ENCODE results near the gene MEPCE. TPM values are rescaled to one million over a fixed set of nuclear protein-coding genes. Genes with fewer than 3 reads are reported as not detected.

The MEPCE gene
- total and polyA plus RNA-seq, 4 donors: 6.7 to 21.8 (median 16.5) TPM

- DNase-seq (ENCODE audit: low spot score): no peak
- H3K27ac ChIP-seq (ENCODE audit: low read depth in 1 of 2, low read length in 2 of 2): no peak overlapping the region
- WGBS: 99% methylated on average over 3 of the region's 3 CpGs
- H3K27me3 ChIP-seq (ENCODE audit: control insufficient read depth in 4 of 4, insufficient read depth in 4 of 4, low read length in 3 of 4): no peaks in the 10 kb centered on the region
- no peak for TF ChIP-seq HNF4G (IDR thresholded peaks at IDR 0.05)
- TF ChIP-seq JUND (IDR thresholded peaks at IDR 0.05): no peak
- no peak for TF ChIP-seq SP1 (IDR thresholded peaks at IDR 0.05)
- TF ChIP-seq NR2F2 (IDR thresholded peaks at IDR 0.05): no peak
- no peak for TF ChIP-seq ATF3 (IDR thresholded peaks at IDR 0.05)
- no peak for TF ChIP-seq YY1 (IDR thresholded peaks at IDR 0.05)
- TF ChIP-seq MAX (IDR thresholded peaks at IDR 0.05): no peak
- no peak for TF ChIP-seq FOXA1 (IDR thresholded peaks at IDR 0.05)
- no peak for TF ChIP-seq EGR1 (IDR thresholded peaks at IDR 0.05; ENCODE audit: low read depth in 2 of 2)
- no peak for TF ChIP-seq REST (IDR thresholded peaks at IDR 0.05)
- TF ChIP-seq GABPA (IDR thresholded peaks at IDR 0.05 in 1 of 2, conservative IDR thresholded peaks at IDR 0.05 in 1 of 2): no peak
- no peak for TF ChIP-seq ZBTB33 (IDR thresholded peaks at IDR 0.05)
- no peak for TF ChIP-seq FOXA2 (IDR thresholded peaks at IDR 0.05)
- TF ChIP-seq RXRA (IDR thresholded peaks at IDR 0.05): no peak
- no peak for TF ChIP-seq TAF1 (conservative IDR thresholded peaks at IDR 0.05)
- H3K36me3 ChIP-seq (ENCODE audit: control insufficient read depth in 4 of 4, insufficient read depth in 3 of 4, low read depth in 1 of 4, low read length in 3 of 4): peaks cover 0 to 7% (median 0%) of the 10 kb centered on the region in 4 donors
- no peaks in the 10 kb centered on the region for H3K9me3 ChIP-seq (ENCODE audit: control insufficient read depth in 4 of 4, low read length in 3 of 4)
- H3K4me3 ChIP-seq (ENCODE audit: low read depth in 1 of 3, low read length in 3 of 3): no peak overlapping the region
- H3K4me1 ChIP-seq (ENCODE audit: control insufficient read depth in 4 of 4, insufficient read depth in 4 of 4, low read length in 3 of 4): no peaks in the 10 kb centered on the region
- H3K9ac ChIP-seq (ENCODE audit: low read depth in 1 of 2, low read length in 2 of 2): no peak overlapping the region
Observed at GRCh38 chr7:100400041-100400440, 29.6 kb upstream of the MEPCE start.

GRCh38 chr7:100400656-100401055 is 29.0 kb upstream of the MEPCE start:
- peaks cover 0 to 7% (median 0%) of the 10 kb centered on the region in 4 donors for H3K36me3 ChIP-seq (ENCODE audit: control insufficient read depth in 4 of 4, insufficient read depth in 3 of 4, low read depth in 1 of 4, low read length in 3 of 4)
- 92% methylated on average over 11 of the region's 11 CpGs for WGBS
- DNase-seq (ENCODE audit: low spot score): no peak
- no peaks in the 10 kb centered on the region for H3K9me3 ChIP-seq (ENCODE audit: control insufficient read depth in 4 of 4, low read length in 3 of 4)
- H3K4me1 ChIP-seq (ENCODE audit: control insufficient read depth in 4 of 4, insufficient read depth in 4 of 4, low read length in 3 of 4): no peaks in the 10 kb centered on the region
- no peak overlapping the region for H3K4me3 ChIP-seq (ENCODE audit: low read depth in 1 of 3, low read length in 3 of 3)
- no peaks in the 10 kb centered on the region for H3K27me3 ChIP-seq (ENCODE audit: control insufficient read depth in 4 of 4, insufficient read depth in 4 of 4, low read length in 3 of 4)
- no peak for TF ChIP-seq FOXA2 (IDR thresholded peaks at IDR 0.05)
- no peak for TF ChIP-seq MAX (IDR thresholded peaks at IDR 0.05)
- no peak for TF ChIP-seq SP1 (IDR thresholded peaks at IDR 0.05)
- no peak for TF ChIP-seq TAF1 (conservative IDR thresholded peaks at IDR 0.05)
- no peak for TF ChIP-seq FOXA1 (IDR thresholded peaks at IDR 0.05)
- TF ChIP-seq JUND (IDR thresholded peaks at IDR 0.05): no peak
- TF ChIP-seq ZBTB33 (IDR thresholded peaks at IDR 0.05): no peak
- TF ChIP-seq GABPA (IDR thresholded peaks at IDR 0.05 in 1 of 2, conservative IDR thresholded peaks at IDR 0.05 in 1 of 2): no peak
- TF ChIP-seq HNF4A (conservative IDR thresholded peaks at IDR 0.05): no peak
- no peak for TF ChIP-seq ATF3 (IDR thresholded peaks at IDR 0.05)
- no peak for TF ChIP-seq RXRA (IDR thresholded peaks at IDR 0.05)
- TF ChIP-seq YY1 (IDR thresholded peaks at IDR 0.05): no peak
- no peak for TF ChIP-seq REST (IDR thresholded peaks at IDR 0.05)
- no peak for TF ChIP-seq RAD21 (IDR thresholded peaks at IDR 0.05)
- no peak for TF ChIP-seq EGR1 (IDR thresholded peaks at IDR 0.05; ENCODE audit: low read depth in 2 of 2)
- TF ChIP-seq NR2F2 (IDR thresholded peaks at IDR 0.05): no peak
- no peak overlapping the region for H3K9ac ChIP-seq (ENCODE audit: low read depth in 1 of 2, low read length in 2 of 2)
- no peak overlapping the region for H3K27ac ChIP-seq (ENCODE audit: low read depth in 1 of 2, low read length in 2 of 2)
